Activated CD8-positive, alpha-beta T cell treated with anti-CD3 and anti-CD28 coated beads for 36 hours (primary cell): Measurements from ENCODE around the gene ANTKMT. TPM values are rescaled to one million over a fixed set of nuclear protein-coding genes. Genes with fewer than 3 reads are reported as not detected.

ENCODE experiments used
- ATAC-seq: fragments of 200-7000 bp; cut with Tn5 transposase; one replicate; pipeline ENCODE4 v1.10.0; 2021; ENCODE audit warnings: mild to moderate bottlenecking, moderate library complexity
- CTCF ChIA-PET: fragments of 350-600 bp; sonication (Branson Sonifier 250); formaldehyde crosslinking; loops from one replicate; lab custom pipeline; 2021; ENCODE audit warnings: antibody characterized with exemption; lab: Charles Lee
- POLR2A ChIA-PET: fragments of 350-600 bp; sonication (Branson Sonifier 250); formaldehyde crosslinking; loops from one replicate; lab custom pipeline; 2021; ENCODE audit warnings: antibody characterized with exemption; lab: Charles Lee
- DNase-seq: peaks from one replicate; pipeline ENCODE4 v3.0.0-alpha.2; 2020
- H3K27ac Mint-ChIP-seq: one replicate; pipeline ENCODE4 v1.8.0; 2021; ENCODE audit warnings: mild to moderate bottlenecking, mixed read lengths
- H3K27me3 Mint-ChIP-seq: one replicate; pipeline ENCODE4 v1.8.0; 2021; ENCODE audit warnings: mixed read lengths
- H3K36me3 Mint-ChIP-seq: one replicate; pipeline ENCODE4 v1.8.0; 2021; ENCODE audit warnings: low read depth, mixed read lengths
- H3K4me1 Mint-ChIP-seq: one replicate; pipeline ENCODE4 v1.8.0; 2021; ENCODE audit warnings: low read depth, mixed read lengths
- H3K4me3 Mint-ChIP-seq: one replicate; pipeline ENCODE4 v1.8.0; 2021; ENCODE audit warnings: mild to moderate bottlenecking, moderate library complexity, mixed read lengths
- H3K9me3 Mint-ChIP-seq: one replicate; pipeline ENCODE4 v1.8.0; 2021; ENCODE audit warnings: mixed read lengths
- CTCF ChIP-seq: fragments of 200-600 bp; IDR thresholded peaks from one replicate; pipeline ENCODE4 v1.8.0; 2022; ENCODE audit warnings: antibody characterized with exemption, mild to moderate bottlenecking
- intact Hi-C: fragments of 100-400 bp; cut with micrococcal nuclease; formaldehyde crosslinking; loops from one replicate; pipeline ENCODE4 v1.10.0; 2022
- total RNA-seq, 2 experiments: library from RNA; stranded (reverse); gene quantifications; one replicate each; pipeline ENCODE4 v1.2.3, GENCODE V29; 2021

The ANTKMT gene
- total RNA-seq, 2 experiments from 2014 or later: 34.3 to 38.4 TPM

GRCh38 chr16:728890-729744 lies 8.2 kb downstream of the ANTKMT start:
- Mint-ChIP-seq H3K27me3 (no peaks in the 10 kb centered on the region), H3K4me3 (peak overlapping the region; percentile 62), H3K4me1 (peaks cover 3% of the 10 kb centered on the region), H3K36me3 (peaks cover 2% of the 10 kb centered on the region), H3K9me3 (no peaks in the 10 kb centered on the region), H3K27ac (no peak overlapping the region)
- intact Hi-C loops: no loop called here
- ATAC-seq (no peak), DNase-seq (no peak)
- CTCF ChIA-PET: interaction anchor here (0.8 to 19.6 kb wide), 3 partner anchors 9 to 56 kb away, joined by 3 to 207 read pairs (median 4); partner anchors contain the start of gene METRN
- POLR2A ChIA-PET: interaction anchor here (0.7 to 2.6 kb wide), 6 partner anchors 8 to 60 kb away, joined by 3 to 13 read pairs (median 8); partner anchors contain the start of genes ANTKMT and CIAO3
- no peak for TF ChIP-seq CTCF

GRCh38 chr16:729768-730665 lies 9.1 kb downstream of the ANTKMT start:
- Mint-ChIP-seq H3K36me3 (peaks cover 2% of the 10 kb centered on the region), H3K9me3 (no peaks in the 10 kb centered on the region), H3K4me1 (peaks cover 5% of the 10 kb centered on the region), H3K27me3 (no peaks in the 10 kb centered on the region), H3K4me3 (no peak overlapping the region), H3K27ac (no peak overlapping the region)
- POLR2A ChIA-PET: interaction anchor here (0.7 to 2.6 kb wide), 5 partner anchors 9 to 81 kb away, joined by 3 to 13 read pairs (median 4); partner anchors contain the start of genes ANTKMT, CIAO3 and WDR90
- TF ChIP-seq CTCF: no peak
- CTCF ChIA-PET: interaction anchor here (0.8 to 19.6 kb wide), 4 partner anchors 9 to 55 kb away, joined by 3 to 207 read pairs (median 4); partner anchors contain the start of genes ANTKMT and METRN
- no peak for ATAC-seq
- intact Hi-C loops: no loop called here
- DNase-seq: peak; percentile 2

- CTCF ChIA-PET: interaction anchor here (1.0 to 19.6 kb wide), 3 partner anchors 10 to 19 kb away, joined by 3 to 207 read pairs (median 4); partner anchors contain the start of genes ANTKMT, CIAO3 and METRN
- Mint-ChIP-seq H3K9me3 (no peaks in the 10 kb centered on the region), H3K4me3 (no peak overlapping the region), H3K4me1 (peaks cover 12% of the 10 kb centered on the region), H3K27me3 (no peaks in the 10 kb centered on the region), H3K27ac (no peak overlapping the region), H3K36me3 (peaks cover 4% of the 10 kb centered on the region)
- no peak for ATAC-seq
- no peak for TF ChIP-seq CTCF
- POLR2A ChIA-PET: interaction anchor here (1.0 to 2.6 kb wide), 4 partner anchors 10 to 81 kb away, joined by 3 to 13 read pairs (median 8); partner anchors contain the start of genes ANTKMT, CIAO3 and WDR90
- DNase-seq: peak; percentile 1
- intact Hi-C loops: no loop called here
Measured at GRCh38 chr16:730666-731509, 9.9 kb downstream of the ANTKMT start.

GRCh38 chr16:732332-732731 lies 11.4 kb downstream of the ANTKMT start:
- ChIA-PET POLR2A (interaction anchor here (1.2 kb wide), 1 partner anchor 17 kb away, joined by 3 read pairs; no protein-coding TSS in a partner anchor), CTCF (interaction anchor here (1.3 to 19.6 kb wide), 5 partner anchors 8 to 52 kb away, joined by 3 to 207 read pairs (median 8); partner anchors contain the start of genes ANTKMT, CIAO3 and METRN)
- H3K4me1 Mint-ChIP-seq: peaks cover 19% of the 10 kb centered on the region
- DNase-seq (no peak), ATAC-seq (no peak)
- no peak for TF ChIP-seq CTCF
- H3K9me3 Mint-ChIP-seq: no peaks in the 10 kb centered on the region
- H3K4me3 Mint-ChIP-seq: no peak overlapping the region
- H3K27ac Mint-ChIP-seq: no peak overlapping the region
- intact Hi-C loops: no loop called here
- no peaks in the 10 kb centered on the region for H3K27me3 Mint-ChIP-seq
- peaks cover 4% of the 10 kb centered on the region for H3K36me3 Mint-ChIP-seq
